ENCODE results near the gene DEFB112.

- no peak for TF ChIP-seq POLR2A (IDR thresholded peaks at IDR 0.05)
- TF ChIP-seq CTCF (IDR thresholded peaks at IDR 0.05 in 4 of 5, conservative IDR thresholded peaks at IDR 0.05 in 1 of 5) = no peak
Measured at GRCh38 chr6:50062051-50062450, 12.3 kb upstream of the DEFB112 start.

Measured in gastrocnemius medialis (tissue), 4 donors.